ENCODE measurements around the gene FANCE. TPM values are rescaled to one million over a fixed set of nuclear protein-coding genes. Genes with fewer than 3 reads are reported as not detected.
A peak's percentile ranks its signal among the peaks of the same experiment; 100 is the strongest.

FANCE gene
- total and polyA plus RNA-seq, 9 donors, result 13.6 to 25.0 (median 21.8) TPM

- H3K9me3 ChIP-seq (replicated peaks; ENCODE audit: control insufficient read depth, low read depth, low read length), result no peaks in the 10 kb centered on the region
- no peak for DNase-seq
- H3K27ac ChIP-seq (ENCODE audit: low read length), result no peak overlapping the region
- H3K4me1 ChIP-seq (ENCODE audit: control insufficient read depth, insufficient read depth, low read length), result peaks cover 18% of the 10 kb centered on the region
- WGBS (ENCODE audit: insufficient coverage), result no CpG with 5 or more reads among the region's 1 CpG
- H3K36me3 ChIP-seq (ENCODE audit: control insufficient read depth, insufficient read depth, low read length), result peaks cover 50% of the 10 kb centered on the region
- H3K4me3 ChIP-seq (ENCODE audit: low read length), result no peak overlapping the region
- H3K27me3 ChIP-seq (ENCODE audit: control insufficient read depth, insufficient read depth, low read length), result no peaks in the 10 kb centered on the region
Observed at GRCh38 chr6:35465646-35466045, 13.5 kb downstream of the FANCE start.

DNA sequence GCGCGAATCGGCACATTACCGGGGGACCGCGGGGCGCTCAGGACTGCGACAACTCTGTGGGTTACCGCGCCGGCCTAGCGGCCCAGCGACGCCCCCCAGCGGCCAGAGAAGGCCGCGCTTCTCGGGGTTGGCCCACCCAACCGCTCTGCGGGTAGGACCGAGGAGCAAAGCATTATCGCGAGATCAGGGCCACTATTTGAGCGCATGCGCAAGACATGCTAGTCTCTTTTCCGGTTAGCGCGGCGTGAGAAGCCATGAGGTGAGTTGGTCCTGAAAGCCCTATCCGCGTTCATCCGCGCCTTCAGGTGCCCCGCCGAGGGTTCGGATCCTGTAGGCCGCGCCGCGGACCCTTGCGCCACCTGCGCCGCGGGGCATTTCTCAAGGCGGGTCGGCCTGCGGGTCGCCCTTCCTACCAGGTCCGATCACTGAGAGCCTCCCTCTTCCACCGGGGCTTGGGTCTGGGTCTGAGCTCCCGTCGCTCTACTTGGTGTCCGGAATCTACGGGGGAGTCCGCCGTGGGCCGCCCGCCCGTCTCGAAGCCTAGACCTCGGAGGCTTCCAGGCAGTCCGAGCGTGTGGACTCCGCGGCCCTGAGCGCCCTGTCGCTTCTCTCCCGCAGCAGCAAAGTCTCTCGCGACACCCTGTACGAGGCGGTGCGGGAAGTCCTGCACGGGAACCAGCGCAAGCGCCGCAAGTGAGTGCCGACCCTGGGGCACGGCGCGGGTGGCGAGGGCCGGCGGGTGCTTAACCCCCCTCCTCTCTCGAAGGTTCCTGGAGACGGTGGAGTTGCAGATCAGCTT lies 16.2 kb downstream of the FANCE start, which contains the start of gene RPL10A:
RPL10A (plus strand) TSS at position 221 of the 799 bp plus-strand sequence; CDS start at position 255, 34 bp downstream.
- Histone ChIP-seq H3K27ac (ENCODE audit: low read length) (peak within 1 kb of the TSS; percentile 96), H3K27me3 (ENCODE audit: control insufficient read depth, insufficient read depth, low read length) (no peaks in the 10 kb centered on the region), H3K4me3 (ENCODE audit: low read length) (peak within 1 kb of the TSS; percentile 87), H3K36me3 (ENCODE audit: control insufficient read depth, insufficient read depth, low read length) (peaks cover 61% of the 10 kb centered on the region), H3K4me1 (ENCODE audit: control insufficient read depth, insufficient read depth, low read length) (peaks cover 29% of the 10 kb centered on the region), H3K9me3 (replicated peaks; ENCODE audit: control insufficient read depth, low read depth, low read length) (no peaks in the 10 kb centered on the region)
- under 1% methylated on average over 85 of the region's 86 CpGs for WGBS (ENCODE audit: insufficient coverage)
- DNase-seq, result peak; percentile 99

GRCh38 chr6:35468980-35469750 lies 17.0 kb downstream of the FANCE start:
- Histone ChIP-seq H3K27ac (ENCODE audit: low read length) (peak overlapping the region; percentile 96), H3K9me3 (replicated peaks; ENCODE audit: control insufficient read depth, low read depth, low read length) (no peaks in the 10 kb centered on the region), H3K4me1 (ENCODE audit: control insufficient read depth, insufficient read depth, low read length) (peaks cover 29% of the 10 kb centered on the region), H3K36me3 (ENCODE audit: control insufficient read depth, insufficient read depth, low read length) (peaks cover 68% of the 10 kb centered on the region), H3K4me3 (ENCODE audit: low read length) (peak overlapping the region; percentile 87), H3K27me3 (ENCODE audit: control insufficient read depth, insufficient read depth, low read length) (no peaks in the 10 kb centered on the region)
- 2% methylated on average over 37 of the region's 37 CpGs for WGBS (ENCODE audit: insufficient coverage)
- no peak for DNase-seq

- DNase-seq, result no peak
- Histone ChIP-seq H3K4me1 (ENCODE audit: control insufficient read depth, insufficient read depth, low read length) (peaks cover 29% of the 10 kb centered on the region), H3K27ac (ENCODE audit: low read length) (peak overlapping the region; percentile 96), H3K27me3 (ENCODE audit: control insufficient read depth, insufficient read depth, low read length) (no peaks in the 10 kb centered on the region), H3K4me3 (ENCODE audit: low read length) (peak overlapping the region; percentile 87), H3K36me3 (ENCODE audit: control insufficient read depth, insufficient read depth, low read length) (peaks cover 74% of the 10 kb centered on the region), H3K9me3 (replicated peaks; ENCODE audit: control insufficient read depth, low read depth, low read length) (no peaks in the 10 kb centered on the region)
- WGBS (ENCODE audit: insufficient coverage), result 18% methylated on average over 9 of the region's 18 CpGs
Observed at GRCh38 chr6:35469751-35470662, 17.9 kb downstream of the FANCE start.

- Histone ChIP-seq H3K27me3 (ENCODE audit: control insufficient read depth, insufficient read depth, low read length) (no peaks in the 10 kb centered on the region), H3K36me3 (ENCODE audit: control insufficient read depth, insufficient read depth, low read length) (peaks cover 75% of the 10 kb centered on the region), H3K4me3 (ENCODE audit: low read length) (no peak overlapping the region), H3K9me3 (replicated peaks; ENCODE audit: control insufficient read depth, low read depth, low read length) (no peaks in the 10 kb centered on the region), H3K27ac (ENCODE audit: low read length) (no peak overlapping the region), H3K4me1 (ENCODE audit: control insufficient read depth, insufficient read depth, low read length) (peaks cover 29% of the 10 kb centered on the region)
- 61% methylated on average over 2 of the region's 3 CpGs for WGBS (ENCODE audit: insufficient coverage)
- DNase-seq, result no peak
Observed at GRCh38 chr6:35470663-35471120, 18.6 kb downstream of the FANCE start.

GRCh38 chr6:35471836-35472345 lies 19.8 kb downstream of the FANCE start:
- no peak overlapping the region for H3K27ac ChIP-seq (ENCODE audit: low read length)
- no peaks in the 10 kb centered on the region for H3K27me3 ChIP-seq (ENCODE audit: control insufficient read depth, insufficient read depth, low read length)
- DNase-seq, result no peak
- 81% methylated on average over 2 of the region's 8 CpGs for WGBS (ENCODE audit: insufficient coverage)
- peaks cover 29% of the 10 kb centered on the region for H3K4me1 ChIP-seq (ENCODE audit: control insufficient read depth, insufficient read depth, low read length)
- peaks cover 71% of the 10 kb centered on the region for H3K36me3 ChIP-seq (ENCODE audit: control insufficient read depth, insufficient read depth, low read length)
- no peaks in the 10 kb centered on the region for H3K9me3 ChIP-seq (replicated peaks; ENCODE audit: control insufficient read depth, low read depth, low read length)
- H3K4me3 ChIP-seq (ENCODE audit: low read length), result no peak overlapping the region

DNA sequence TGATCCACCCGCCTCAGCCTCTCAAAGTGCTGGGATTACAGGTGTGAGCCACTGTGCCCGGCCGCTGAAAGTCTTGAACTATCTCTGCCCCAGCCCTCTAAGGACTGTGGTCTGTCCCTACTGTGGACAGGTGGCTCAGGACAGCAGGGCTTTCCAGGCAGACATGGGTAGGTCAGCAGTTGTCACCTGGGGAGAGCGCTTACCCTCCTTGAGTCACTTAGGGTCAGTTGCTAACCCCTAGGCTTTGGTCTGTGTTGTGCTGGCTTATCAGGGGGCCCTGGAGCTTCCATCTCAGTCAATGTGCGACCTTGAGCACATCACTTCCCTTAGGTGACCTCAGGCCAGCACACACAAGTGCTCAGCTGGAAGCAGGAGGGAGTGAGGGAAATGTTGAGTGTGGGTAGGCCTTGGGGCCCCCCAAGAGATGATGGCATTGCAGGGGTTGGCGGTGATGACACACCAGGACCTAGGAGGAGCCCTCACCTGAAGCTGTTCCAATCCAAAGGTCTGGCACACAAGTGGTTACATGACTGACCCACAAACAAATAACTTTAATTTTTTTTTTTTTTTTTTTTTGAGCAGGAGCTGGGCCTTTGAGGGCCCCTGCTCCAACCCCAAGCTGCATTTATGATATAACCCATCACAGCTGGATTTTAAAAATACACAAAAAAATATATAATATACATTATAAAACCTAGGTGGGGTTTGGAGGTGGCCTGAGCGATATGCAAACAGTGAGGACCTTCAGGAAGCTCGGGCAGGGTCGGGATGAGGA lies 21.1 kb downstream of the FANCE start:
- Histone ChIP-seq H3K36me3 (ENCODE audit: control insufficient read depth, insufficient read depth, low read length) (peaks cover 80% of the 10 kb centered on the region), H3K27ac (ENCODE audit: low read length) (no peak overlapping the region), H3K27me3 (ENCODE audit: control insufficient read depth, insufficient read depth, low read length) (no peaks in the 10 kb centered on the region), H3K4me1 (ENCODE audit: control insufficient read depth, insufficient read depth, low read length) (peaks cover 21% of the 10 kb centered on the region), H3K9me3 (replicated peaks; ENCODE audit: control insufficient read depth, low read depth, low read length) (no peaks in the 10 kb centered on the region), H3K4me3 (ENCODE audit: low read length) (no peak overlapping the region)
- WGBS (ENCODE audit: insufficient coverage), result 85% methylated on average over 4 of the region's 9 CpGs
- no peak for DNase-seq

GRCh38 chr6:35473850-35474130 lies 21.7 kb downstream of the FANCE start:
- Histone ChIP-seq H3K4me3 (ENCODE audit: low read length) (no peak overlapping the region), H3K9me3 (replicated peaks; ENCODE audit: control insufficient read depth, low read depth, low read length) (no peaks in the 10 kb centered on the region), H3K36me3 (ENCODE audit: control insufficient read depth, insufficient read depth, low read length) (peaks cover 82% of the 10 kb centered on the region), H3K27me3 (ENCODE audit: control insufficient read depth, insufficient read depth, low read length) (no peaks in the 10 kb centered on the region), H3K27ac (ENCODE audit: low read length) (no peak overlapping the region), H3K4me1 (ENCODE audit: control insufficient read depth, insufficient read depth, low read length) (peaks cover 21% of the 10 kb centered on the region)
- DNase-seq, result no peak

DNA sequence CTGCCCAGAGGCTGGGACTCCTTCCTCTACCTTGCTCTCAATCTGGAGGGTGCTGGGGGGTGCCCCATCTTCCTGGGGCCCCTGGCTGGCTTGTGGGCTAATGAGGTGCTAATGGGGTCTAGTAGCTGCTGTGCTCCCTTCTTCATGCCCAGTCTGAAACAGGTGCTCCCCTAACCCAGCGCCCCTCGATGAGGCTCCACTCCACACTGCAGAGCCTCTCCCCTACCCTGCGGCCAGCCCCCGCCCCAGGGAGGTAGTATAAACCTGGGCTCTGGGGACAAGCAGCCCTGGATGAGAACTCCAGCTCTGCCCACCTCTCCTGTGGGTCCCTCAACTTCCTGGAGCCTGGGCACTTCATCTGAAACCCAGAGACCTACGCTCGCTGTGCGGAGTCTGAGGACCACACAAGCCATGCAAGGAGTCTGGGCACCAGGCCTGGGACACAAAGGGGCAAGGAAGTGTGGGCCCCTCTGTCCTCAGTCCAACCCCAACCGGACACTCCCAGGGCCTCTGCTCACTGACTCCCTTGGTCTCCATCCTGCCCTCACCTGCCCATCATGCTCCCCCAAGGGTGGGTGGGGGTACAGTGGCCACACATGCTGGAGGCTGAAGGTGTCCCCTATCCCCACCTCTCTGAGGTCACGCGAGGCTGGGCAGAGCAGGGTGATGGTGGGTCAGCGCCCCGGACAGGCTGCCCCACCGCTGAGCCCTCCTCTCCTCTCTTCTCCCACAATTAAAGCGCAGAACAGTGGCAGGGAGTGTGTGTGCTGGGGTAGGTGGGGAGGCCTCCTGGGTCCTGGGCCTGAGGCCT lies 22.2 kb downstream of the FANCE start:
- H3K27me3 ChIP-seq (ENCODE audit: control insufficient read depth, insufficient read depth, low read length), result no peaks in the 10 kb centered on the region

More for the DNA sequence above, 22.2 kb downstream of the FANCE start:
- peaks cover 79% of the 10 kb centered on the region for H3K36me3 ChIP-seq (ENCODE audit: control insufficient read depth, insufficient read depth, low read length)
- no peaks in the 10 kb centered on the region for H3K9me3 ChIP-seq (replicated peaks; ENCODE audit: control insufficient read depth, low read depth, low read length)
- no peak for DNase-seq
- H3K4me1 ChIP-seq (ENCODE audit: control insufficient read depth, insufficient read depth, low read length), result peaks cover 21% of the 10 kb centered on the region
- H3K4me3 ChIP-seq (ENCODE audit: low read length), result no peak overlapping the region
- WGBS (ENCODE audit: insufficient coverage), result 79% methylated on average over 5 of the region's 14 CpGs
- no peak overlapping the region for H3K27ac ChIP-seq (ENCODE audit: low read length)
